NCI-H774 (cell line): ENCODE measurements around the gene PRKAR1A.
A peak's percentile ranks its signal among the peaks of the same experiment; 100 is the strongest.
"Not testable (repeated sequence)": the region's sequence is repeated elsewhere in the genome, so short reads cannot be mapped to it uniquely, and the experiment has no call there.

Source experiments
- DNase-seq: peaks from one replicate; lab custom pipeline; 2025; lab: John Stamatoyannopoulos, UW

Gene PRKAR1A

DNA sequence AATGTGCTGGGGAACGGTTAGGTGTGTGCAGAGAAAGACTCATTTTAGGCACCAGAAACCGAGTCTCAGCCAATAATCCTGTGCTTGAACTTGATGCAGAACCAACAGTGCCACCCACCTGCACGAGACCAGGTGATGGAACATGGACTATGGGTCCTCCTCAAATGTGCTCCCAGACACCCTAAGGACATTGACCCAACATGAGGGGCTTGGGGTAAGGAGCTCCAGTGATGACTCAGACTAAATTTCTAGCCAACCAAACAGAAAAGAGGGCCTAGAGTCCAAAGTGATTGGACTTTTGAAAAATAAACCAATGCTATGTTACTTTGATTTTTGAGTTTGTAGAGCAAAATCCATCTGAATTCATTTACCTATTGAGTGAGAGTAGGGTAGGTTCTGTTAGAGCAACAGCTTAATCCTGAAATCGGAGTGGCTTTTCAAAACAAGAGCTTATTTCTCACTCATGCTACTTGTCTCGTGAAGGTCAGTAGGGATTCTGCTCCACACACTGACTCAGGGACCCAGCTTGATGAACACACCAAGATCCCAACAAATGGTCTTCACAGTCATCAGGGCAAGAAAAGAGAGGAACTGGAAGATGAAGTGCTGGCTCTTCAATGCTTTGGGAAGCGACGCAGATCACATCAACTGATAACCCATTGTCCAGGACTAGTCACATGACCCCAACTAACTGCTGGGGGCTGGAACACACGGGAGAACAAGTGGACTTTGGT lies 67.1 kb downstream of the PRKAR1A start:
- DNase-seq, result no peak

DNA sequence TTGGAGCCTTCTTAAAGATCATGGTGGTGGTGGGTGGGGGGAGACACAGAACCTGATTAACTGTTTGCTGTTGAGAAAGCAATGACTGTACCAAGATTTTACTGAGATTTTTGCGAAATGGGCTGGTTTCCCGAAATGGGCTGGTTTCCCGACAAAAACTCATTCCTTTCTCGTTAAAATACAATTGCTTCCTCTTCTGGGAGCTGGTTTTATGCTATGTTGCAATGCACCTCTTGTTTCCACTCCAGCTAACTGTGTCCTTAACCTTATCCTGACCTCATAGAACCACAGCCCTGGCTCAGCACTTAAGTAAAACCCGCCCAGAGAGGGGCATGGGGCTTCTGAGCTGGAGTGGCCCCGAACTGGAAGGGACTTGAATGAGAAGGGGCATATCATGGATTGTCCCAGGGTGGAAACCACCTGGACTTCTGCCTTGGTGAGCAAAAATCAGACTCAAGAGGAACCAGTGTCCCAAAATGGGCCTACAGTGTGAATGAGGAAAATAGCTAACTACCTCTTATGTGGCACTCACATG lies 68.1 kb downstream of the PRKAR1A start:
- DNase-seq, result no peak

DNA sequence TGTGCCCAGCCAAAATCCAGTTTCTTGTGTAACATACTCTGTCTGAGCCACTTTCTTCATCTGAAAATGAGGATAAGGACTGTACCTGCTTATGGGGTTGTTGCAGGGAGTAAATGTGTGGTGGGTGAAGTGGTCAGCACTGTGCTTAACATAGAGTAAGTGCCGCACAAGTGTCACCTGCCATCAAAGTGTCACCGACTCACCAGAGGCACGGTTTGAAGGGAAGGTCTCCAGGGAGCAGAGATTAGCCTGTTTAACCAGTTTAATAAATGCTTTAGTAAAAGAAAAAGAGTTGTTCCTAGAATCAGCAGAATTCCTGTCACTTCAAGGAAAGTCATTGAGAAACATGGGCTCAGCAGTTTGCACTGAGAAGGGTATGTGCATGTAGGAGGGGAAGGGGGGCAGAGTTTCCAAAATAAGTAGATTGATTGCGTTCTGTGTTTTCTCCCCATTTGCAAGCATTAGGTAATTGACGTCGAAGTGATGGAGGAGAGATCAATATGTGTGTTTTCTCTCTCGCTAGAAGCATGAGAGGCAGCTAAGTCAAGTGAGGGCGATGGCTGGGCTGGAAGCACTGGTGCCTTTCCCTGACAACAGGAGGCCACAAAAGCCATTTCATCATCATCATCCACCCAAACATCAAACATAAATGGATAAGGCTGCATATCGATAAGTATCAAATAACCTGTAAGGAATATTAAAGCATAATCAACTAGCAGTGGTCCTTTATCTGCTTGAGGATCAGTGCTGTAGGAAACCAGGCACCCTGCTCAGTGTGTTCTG lies 69.8 kb downstream of the PRKAR1A start:
- DNase-seq, result no peak

DNA sequence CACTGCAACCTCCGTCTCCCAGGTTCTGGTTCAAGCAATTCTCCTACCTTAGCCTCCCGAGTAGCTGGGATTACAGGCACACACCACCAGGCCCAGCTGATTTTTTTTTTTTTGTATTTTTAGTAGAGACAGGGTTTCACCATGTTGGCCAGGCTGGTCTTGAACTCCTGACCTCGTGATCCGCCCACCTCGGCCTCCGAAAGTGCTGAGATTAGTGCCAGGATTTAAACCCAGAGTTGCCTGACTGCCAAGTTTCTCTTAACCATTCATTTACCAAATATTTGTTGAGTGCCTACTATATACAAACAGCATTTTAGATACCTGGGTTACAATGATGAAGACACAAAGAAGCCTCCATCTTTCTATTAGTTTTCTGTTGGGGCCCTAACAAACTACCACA lies 70.6 kb downstream of the PRKAR1A start:
- not testable (repeated sequence) for DNase-seq

DNA sequence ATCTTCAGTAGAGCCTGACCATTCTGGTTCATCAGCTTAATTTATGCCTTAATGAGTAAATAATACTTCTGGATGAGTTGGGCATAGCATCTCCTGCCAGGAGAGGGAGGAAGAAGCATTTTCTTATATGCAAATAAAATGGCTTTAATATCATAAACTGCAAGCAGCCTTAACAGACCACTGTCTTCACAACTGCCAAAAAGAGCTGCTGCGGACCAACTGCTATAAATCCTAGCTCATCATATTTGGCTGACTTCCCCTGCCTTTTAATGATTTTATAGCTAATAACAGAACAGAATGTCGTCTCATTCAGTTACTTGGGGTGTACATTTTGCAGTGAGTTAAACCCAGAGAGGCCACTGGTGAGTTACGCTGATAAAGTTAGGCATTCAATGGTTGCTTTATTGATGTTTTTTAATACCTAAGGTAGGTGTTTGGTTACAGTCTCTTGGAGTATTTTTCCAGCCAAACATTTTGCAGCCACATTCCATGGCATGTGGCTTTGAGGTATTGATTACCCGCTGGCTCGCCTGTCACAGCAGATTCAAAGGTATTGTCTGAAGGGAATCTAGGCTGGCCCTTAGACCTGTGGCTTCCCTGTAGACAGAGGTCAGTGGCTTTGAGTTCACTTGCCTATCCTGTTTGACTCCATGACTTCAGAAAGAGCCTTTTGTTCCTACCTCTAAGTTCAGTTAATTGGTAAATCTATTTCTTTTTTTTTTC lies 72.5 kb downstream of the PRKAR1A start:
- no peak for DNase-seq

DNA sequence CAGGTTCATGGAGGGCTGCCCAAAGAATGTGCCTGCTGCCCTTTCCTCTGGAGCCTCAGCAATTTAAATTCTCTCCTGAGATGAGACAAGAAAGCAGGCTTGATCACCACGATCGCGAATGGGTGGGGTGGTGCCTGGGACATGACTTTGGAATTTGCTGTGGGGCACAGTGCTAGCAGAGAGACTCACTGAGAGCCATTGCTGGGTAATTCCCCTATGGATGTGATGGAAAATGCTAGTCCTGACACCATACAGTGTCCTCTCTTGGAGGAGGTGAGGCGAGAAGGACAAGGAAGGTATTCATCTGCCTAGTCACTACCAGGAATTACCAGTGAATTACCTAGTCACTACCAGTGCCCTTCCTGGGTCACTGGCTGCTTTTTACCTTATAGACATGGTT lies 73.4 kb downstream of the PRKAR1A start:
- no peak for DNase-seq

DNA sequence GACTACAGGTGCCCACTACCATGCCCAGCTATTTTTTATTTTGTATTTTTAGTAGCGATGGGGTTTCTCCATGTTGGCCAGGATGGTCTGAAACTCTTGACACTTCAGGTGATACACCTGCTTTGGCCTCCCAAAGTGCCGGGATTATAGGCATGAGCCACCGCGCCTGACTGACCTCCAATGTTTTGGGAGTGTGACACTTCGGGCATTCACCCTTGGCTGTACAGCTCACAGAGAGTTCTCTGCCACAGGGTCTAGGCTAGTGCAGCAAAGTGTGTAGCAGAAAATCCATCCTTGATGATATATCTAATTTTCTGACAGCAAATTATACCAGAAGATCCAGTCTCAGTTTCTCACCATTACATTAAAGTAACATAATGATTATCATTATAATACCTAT lies 74.8 kb downstream of the PRKAR1A start:
- DNase-seq, result no peak

DNA sequence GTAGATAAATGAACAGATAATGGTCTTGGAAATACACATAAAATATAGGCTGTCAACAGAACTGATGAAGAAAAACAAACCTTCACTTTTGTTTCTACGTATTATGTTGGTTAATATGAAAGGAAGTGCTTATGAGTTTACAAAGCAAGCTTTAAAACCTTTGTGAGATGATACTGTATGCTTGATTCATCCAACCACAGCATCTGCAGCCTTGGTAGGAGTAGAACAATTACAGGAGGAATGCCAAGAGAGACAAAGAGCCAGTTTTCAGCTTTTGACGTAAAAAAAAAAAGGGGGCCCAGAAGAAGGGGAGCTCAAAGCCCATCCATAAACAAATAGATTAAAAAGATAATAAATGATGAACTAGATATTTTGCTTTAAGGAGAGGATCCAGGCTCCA lies 75.6 kb downstream of the PRKAR1A start:
- no peak for DNase-seq

DNA sequence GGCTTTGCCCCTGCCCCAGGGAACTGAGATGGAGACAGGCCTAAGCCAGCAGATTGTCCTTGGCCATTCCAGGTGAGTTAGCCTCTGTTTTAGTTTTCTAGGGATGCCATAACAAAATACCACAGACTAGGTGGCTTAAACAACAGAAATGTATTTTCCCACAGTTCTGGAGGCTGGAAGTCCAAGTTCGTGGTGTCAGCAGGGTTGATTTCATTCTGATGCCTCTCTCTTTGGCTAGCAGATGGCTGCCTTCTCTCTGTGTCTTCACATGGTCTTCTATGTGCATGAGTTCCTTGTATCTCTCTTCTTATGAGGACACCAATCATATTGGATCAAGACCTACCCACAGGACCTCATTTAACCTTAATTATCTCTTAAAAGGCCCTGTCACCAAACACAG lies 76.1 kb downstream of the PRKAR1A start:
- DNase-seq, result no peak

DNA sequence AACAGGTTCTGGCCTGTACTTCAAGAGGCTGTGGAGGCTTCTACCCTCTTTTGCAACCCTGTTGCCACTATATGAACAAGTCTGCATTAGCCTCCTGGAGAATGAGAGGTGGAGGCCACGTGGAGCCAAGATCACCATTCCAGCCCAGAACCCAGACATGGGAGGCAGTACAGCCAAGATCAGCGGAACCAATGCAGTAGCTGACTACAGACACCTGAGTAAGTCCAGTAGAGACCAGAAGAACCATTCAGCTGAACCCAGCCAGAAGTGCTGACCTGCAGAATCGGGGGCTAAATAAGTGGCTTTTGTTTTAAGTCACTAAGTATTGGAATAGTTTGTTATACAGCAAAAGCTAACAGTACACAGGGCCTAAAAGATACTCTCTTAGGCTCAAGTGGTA lies 76.9 kb downstream of the PRKAR1A start:
- DNase-seq, result no peak

DNA sequence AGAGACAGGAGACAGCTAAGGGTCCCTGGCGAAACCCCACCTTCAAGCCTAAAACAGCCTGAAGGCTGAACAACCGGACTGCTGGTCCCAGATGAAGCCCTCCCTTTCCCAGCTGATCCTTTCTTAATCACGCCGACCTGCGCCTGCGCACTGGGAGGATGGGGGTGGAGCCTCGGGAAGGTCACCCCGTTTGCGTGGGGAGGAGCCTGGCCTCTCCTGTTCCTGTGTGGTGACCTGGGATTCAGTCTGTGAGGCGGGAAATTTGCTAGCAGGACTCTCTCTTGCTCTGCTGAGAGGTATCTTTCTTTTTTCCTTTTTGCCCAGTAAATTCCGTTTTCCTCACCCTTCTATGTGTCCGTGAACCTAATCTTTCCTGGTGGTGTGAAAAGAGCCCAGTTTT lies 79.4 kb downstream of the PRKAR1A start:
- peak; percentile 64 for DNase-seq

DNA sequence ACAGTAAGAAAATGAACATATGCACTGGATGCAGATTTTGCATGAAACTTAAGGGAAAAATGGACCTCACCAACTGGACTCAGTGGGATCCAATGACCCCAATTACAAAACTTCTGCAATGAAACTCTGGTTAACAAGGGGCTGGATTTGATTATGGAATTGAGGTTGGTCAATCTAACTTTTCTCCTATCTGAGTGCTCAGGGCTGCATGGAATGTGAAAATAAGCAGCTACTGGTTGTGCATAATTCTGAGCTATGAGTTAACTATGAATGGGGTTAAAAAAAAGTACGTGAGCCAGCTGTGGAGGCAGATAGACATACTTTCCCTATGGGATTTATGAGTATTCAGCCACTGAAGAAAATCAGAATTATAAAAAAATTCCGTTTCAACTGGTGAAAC lies 79.8 kb downstream of the PRKAR1A start:
- no peak for DNase-seq

DNA sequence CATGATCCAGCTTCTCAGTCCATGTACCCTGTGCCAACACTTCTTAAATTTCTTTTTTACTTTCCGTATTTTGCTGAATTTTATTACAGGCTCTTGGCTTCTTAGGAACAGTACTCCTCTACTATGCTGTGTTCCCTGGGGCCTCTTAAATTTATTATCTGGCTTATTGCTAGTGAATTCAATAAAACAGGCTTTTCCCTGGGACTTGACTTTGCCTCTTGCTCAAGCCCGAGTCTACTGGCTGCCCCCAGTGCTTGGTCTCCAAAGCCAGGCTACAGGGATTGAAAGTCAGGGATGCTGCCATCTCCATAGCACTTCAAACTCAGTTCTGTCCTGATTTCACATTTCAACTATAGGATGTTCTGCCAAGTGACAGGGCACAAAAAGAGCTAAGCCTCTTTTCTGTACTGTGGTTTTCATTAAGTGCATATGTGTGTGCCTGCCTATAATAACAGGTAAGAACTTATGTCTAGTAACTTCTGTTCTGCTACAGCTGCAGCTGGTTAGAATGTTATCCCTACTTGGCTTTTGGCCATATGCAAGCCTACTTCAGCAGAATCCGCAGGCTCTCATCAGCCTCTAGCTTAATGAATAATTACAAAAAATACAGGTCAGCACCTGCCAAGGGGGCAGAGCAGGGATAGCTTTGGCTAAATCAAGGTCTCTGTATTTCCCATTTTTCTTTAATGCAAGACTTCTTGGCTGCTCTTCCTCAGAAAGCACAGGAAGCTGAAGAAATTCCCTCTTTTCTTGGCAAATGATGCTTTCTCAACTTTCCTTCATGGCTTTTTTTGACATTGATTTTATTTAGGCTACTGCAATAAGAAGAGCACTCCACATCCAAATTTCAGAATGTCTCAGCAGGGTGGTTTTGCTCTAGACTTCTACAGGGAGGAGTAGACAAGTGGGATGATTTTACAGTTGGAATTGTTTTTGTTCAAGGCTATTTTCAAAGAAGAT lies 80.7 kb downstream of the PRKAR1A start:
- no peak for DNase-seq

DNA sequence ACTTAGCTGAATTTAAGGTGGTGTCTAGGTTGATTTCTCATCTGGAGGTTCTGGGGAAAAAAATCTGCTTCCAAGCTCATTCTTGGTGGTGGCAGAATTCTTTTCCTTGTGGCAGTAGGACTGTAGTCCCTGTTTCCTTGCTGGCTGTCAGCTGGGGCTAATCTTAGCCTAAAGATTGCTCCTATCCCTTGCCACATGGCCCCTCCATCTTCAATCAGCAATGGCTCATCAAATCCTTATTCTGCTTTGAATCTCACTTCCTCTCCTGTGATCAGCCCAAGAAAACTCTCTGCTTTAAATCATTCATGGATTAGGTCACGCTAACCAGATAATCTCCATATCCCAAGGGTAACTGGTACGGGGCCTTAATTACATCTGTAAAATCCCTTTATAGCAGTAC lies 82.3 kb downstream of the PRKAR1A start:
- DNase-seq, result no peak

DNA sequence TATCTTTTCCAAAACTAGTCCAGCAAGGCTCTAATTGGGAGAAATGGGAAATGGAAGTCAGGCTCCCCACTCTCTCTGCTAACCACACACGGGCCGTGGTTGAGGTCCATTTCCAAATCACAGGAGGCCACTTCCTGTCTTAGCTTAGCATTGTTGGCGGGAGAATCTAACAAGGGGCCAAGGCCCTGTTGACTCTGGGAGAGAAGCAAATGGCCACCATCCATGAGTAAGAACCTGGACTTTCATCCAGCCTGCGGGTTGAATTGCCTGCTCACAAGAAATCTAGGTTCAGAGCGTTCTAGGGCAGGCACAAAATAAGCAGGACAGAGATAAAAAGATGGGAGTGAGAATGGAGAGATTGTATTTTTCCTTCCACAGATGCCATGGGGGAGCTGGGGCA lies 83.3 kb downstream of the PRKAR1A start:
- no peak for DNase-seq

DNA sequence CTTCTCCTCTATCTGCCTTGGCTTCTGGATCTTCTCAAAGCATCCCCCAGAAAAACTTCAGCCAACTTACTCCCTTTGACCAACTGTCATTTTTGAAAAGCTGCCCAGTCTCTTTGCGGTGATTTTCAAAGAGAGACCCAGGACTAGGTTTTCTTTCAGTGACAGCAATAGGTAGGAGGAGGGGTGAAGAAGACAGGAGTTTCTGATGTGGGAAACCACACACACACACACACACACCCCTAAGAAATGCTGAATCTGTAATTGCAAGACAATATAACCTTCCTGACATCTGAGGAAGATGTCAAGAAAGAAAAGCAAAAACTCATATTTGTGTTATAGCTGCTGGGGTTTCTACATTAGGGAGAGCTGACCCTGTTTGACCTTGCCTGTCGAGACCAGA lies 83.8 kb downstream of the PRKAR1A start:
- no peak for DNase-seq

DNA sequence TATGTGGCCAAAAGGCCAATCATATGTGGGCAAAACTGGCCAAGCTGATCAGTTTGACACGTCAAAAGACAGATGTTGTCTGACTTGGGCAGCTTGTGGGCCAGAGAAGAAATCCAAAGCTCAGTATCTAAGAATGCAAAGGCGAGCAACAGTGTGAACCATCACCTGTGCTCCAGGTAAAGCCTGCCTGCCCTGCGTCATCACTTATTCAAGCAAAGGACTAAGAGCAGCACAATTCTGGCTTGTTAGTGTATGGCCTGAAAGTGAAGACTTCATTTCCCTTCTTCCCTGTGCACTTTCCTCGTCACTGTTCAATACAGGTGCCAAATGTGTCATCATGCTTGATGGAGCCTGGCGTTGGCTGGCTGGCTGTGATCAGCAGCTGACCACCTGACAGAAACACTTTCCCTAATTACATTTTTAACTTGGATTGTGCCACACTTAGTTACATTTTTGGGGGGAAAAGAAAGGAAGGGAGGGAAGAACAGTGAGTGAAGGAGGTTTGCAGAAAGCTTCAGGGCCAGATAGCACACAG lies 84.2 kb downstream of the PRKAR1A start:
- no peak for DNase-seq

DNA sequence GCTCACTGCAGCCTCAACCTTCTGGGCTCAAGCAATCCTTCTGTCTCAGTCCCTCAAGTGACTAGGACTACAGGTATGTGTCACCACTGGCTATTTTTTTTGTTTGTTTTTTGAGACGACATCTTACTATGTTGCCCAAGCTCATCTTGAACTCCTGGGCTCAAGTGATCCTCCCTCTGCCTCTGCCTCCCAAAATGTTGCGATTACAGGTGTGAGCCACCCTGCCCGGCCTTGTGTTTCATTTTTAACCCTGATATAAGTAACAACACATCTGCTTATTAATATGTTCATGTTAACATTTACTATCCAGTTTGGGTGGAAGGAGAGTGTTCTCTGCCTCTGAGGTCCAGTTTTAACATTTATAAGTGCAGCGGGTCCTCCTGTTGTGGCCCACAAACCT lies 85.8 kb downstream of the PRKAR1A start:
- no peak for DNase-seq

DNA sequence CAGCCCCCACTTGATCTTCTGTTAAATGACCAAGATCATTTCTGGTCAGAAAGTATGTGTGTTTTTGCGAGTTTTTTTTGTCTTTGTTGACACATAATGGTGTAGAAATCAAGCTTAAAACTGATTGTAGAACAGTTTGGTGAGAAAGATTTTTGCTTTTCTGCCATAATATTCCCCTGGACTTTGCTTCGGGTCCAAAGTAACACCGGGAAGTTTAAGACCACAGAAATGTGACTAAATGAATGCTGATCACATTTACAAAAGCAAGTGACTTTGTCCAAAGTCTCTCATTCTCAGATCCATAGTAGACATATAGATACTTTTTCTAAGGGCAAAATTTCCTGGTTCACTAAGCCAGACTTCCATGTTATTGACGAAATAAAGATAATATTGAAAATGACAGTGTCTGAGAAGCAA lies 86.3 kb downstream of the PRKAR1A start:
- DNase-seq, result no peak

DNA sequence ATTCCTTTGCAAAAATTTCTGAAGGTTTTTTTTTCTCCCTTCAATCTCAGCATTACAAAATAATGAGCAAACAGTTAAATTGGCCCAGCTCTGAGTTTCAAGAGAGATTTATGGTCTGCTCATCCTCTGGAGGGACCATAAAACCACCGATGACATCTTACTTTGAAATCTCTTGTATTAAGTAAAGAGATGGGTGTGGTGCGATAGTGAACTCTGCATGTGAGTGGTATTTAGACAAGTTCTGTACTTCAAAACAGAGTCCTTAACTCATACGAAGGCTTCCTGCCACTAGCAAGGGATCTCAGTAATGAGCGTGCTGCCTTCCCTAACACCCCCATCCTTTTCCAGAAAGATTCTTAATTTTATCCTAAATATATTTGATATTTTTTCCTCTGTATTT lies 86.9 kb downstream of the PRKAR1A start:
- no peak for DNase-seq

DNA sequence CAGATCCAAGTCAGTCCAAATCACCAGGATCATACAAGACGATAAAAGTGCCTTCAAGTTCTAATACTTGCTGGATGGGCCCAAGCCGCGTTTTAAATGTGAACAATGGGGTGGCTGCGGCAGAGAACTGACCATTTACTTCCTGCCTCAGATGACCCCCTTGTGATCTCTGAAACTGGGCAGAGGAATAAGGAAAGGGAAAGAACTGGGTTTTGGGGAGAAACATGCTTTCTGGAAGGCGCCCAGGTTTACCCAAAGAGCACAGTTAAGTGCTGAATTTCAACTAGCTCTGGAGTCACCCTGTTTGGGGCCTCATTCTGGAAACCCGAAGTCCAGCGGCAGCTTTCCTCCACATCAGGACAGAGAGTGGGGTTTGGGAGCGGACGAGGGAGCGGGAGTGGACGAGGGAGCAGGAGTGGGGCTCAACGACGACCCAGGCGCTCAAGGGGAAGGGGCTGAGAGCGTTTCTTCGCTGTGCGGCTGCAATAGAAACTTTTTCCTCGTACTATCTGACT lies 87.4 kb downstream of the PRKAR1A start:
- no peak for DNase-seq
